GM21723 (cell line): ENCODE data around the gene PIK3C2A.
"Not testable (repeated sequence)": the region's sequence is repeated elsewhere in the genome, so short reads cannot be mapped to it uniquely, and the experiment has no call there.

ENCODE experiments used
- ATAC-seq: cut with Tn5 transposase; IDR thresholded peaks from one replicate; pipeline ENCODE4 v1.9.1; 2021; ENCODE audit warnings: mild to moderate bottlenecking, moderate library complexity; ENCODE audit not compliant: unreplicated experiment

PIK3C2A gene, protein sequence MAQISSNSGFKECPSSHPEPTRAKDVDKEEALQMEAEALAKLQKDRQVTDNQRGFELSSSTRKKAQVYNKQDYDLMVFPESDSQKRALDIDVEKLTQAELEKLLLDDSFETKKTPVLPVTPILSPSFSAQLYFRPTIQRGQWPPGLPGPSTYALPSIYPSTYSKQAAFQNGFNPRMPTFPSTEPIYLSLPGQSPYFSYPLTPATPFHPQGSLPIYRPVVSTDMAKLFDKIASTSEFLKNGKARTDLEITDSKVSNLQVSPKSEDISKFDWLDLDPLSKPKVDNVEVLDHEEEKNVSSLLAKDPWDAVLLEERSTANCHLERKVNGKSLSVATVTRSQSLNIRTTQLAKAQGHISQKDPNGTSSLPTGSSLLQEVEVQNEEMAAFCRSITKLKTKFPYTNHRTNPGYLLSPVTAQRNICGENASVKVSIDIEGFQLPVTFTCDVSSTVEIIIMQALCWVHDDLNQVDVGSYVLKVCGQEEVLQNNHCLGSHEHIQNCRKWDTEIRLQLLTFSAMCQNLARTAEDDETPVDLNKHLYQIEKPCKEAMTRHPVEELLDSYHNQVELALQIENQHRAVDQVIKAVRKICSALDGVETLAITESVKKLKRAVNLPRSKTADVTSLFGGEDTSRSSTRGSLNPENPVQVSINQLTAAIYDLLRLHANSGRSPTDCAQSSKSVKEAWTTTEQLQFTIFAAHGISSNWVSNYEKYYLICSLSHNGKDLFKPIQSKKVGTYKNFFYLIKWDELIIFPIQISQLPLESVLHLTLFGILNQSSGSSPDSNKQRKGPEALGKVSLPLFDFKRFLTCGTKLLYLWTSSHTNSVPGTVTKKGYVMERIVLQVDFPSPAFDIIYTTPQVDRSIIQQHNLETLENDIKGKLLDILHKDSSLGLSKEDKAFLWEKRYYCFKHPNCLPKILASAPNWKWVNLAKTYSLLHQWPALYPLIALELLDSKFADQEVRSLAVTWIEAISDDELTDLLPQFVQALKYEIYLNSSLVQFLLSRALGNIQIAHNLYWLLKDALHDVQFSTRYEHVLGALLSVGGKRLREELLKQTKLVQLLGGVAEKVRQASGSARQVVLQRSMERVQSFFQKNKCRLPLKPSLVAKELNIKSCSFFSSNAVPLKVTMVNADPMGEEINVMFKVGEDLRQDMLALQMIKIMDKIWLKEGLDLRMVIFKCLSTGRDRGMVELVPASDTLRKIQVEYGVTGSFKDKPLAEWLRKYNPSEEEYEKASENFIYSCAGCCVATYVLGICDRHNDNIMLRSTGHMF (N-terminal part only)

GRCh38 chr11:17207317-17208256, at the start of gene PIK3C2A:
PIK3C2A (minus strand) TSS chr11:17207986; CDS start chr11:17169741, 38,245 bp downstream.
- ATAC-seq: peak; percentile 98

DNA sequence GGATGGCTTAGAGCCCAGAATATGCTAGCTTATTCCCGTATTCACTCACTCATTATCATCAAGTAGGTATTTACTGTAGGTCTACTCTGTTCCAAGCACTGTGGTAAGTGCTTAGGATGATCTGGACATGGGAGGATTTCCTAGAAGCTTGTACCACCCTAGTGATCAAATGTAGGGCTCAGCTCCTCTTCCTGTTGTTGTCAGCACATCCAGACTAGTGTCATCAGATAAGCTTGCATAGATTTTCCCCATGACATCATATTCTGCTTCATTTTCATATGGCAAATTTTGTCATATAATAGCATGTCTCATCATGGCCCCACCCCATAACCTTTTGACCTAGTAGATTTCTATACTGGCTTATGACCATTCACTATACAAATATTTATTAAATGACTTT, 49.4 kb upstream of the PIK3C2A start:
- no peak for ATAC-seq

GRCh38 chr11:17256512-17256911, 48.7 kb upstream of the PIK3C2A start:
- no peak for ATAC-seq

- ATAC-seq: no peak
These were observed 44.9 kb upstream of the PIK3C2A start for GRCh38 chr11:17252704-17253103.

DNA sequence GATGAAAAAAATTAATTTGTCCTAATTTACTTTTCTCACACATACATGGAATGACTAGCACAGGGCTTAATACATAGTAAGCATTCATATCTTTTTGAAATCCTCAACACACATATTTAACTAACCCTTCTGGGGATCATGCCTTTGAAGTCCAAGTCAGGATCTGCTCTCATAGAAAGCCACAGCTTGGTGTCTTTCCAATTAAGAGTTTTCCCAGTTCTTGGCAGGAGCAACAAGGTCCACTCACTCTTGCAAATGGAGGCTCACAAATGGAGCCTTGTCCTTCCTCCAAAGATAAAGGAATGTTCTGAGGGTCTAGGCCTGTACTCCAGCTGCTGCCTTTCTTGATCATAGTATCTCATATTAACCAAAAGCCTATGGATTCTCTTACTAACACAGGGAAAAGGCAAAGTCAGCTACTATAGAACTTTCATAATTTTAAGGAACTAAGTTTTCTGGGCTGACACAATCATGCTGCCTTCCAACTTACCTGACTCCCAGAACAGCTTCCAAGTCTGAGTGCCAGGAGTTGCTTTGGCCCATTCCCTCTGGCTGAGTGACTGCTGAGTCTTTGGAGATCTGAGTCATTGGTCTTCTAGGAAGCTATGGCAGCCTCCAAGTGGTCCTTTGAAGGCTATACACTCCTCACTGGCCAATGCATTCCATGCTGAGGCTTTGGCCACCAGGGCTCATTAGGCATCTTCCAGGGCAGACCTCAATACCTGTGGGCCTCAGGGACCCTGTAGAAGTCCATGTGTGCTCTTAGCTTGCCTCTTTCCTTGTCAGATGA, 43.0 kb upstream of the PIK3C2A start:
- ATAC-seq: no peak

DNA sequence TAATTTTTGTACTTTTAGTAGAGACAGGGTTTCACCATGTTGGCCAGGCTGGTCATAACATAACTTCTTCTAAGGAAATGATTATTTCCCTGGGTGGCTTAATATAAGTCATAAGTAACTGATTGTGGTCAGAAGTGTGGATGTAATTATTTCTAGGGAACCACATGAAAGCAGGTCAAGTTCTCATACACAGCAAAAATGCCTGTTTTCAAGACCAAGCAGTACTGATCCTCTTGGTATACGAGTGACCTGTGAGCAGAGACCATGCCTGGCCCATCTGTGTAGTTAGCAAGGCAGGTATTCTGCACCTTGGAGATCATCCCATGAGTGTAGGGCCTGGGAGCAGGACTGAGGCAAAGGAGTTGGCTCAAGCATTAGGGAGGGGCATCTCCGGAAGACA, 36.3 kb upstream of the PIK3C2A start:
- peak; percentile 60 for ATAC-seq

- not testable (repeated sequence) for ATAC-seq
These were observed 35.2 kb upstream of the PIK3C2A start for GRCh38 chr11:17242954-17243353.

DNA sequence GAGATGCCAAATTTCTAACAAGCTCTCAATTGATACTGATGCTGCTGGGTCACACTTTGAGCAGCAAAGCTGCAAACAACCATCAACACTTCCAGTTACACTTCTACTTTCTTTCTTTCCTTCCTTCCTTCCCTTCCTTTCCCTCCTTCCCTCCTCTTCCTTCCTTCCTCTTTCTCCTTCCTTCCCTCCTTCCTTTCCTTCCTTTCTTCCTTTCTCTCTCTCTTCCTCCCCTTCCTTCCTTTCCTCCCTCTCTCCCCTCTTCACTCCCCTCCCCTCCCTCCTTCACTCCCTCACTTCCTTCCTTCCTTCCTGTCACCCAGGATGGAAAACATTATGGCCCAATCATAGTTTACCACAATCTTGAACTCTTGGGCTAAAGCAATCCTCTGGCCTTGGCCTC, 33.0 kb upstream of the PIK3C2A start:
- ATAC-seq: no peak

DNA sequence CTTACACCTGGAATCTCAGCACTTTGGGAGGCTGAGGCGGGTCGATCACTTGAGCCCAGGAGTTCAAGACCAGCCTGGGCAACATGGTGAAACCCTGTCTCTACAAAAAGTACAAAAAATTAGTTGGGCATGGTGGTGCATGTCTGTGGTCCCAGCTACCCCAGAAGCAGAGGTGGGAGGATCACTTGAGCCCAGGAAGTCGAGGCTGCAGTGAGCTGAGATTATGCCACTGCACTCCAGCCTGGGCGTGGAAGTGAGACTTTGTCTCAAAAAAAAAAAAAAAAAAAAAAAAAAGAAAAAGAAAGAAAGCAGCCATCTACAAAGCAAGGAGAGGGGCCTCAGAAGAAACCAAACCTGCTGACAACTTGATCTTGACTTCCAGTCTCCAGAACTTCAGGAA, 32.1 kb upstream of the PIK3C2A start:
- not testable (repeated sequence) for ATAC-seq

DNA sequence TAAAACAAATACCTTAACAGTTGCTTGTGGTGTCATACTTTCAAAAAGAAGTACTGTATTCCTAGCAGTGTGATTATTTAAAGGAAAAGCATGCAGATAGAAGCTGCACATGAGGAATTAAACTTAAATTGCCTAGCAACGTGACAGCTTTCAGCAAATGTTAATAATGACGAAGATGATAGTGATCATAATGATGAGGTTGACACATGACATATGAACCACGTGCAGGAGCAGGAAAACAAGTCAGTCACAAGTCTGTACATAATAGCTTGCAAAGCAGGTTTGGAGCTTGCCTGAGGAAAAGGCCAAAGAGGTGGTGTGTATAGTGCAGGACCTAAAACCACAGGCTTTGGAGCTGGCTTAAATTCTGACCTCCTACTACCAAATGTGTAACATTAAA, 30.6 kb upstream of the PIK3C2A start:
- no peak for ATAC-seq

DNA sequence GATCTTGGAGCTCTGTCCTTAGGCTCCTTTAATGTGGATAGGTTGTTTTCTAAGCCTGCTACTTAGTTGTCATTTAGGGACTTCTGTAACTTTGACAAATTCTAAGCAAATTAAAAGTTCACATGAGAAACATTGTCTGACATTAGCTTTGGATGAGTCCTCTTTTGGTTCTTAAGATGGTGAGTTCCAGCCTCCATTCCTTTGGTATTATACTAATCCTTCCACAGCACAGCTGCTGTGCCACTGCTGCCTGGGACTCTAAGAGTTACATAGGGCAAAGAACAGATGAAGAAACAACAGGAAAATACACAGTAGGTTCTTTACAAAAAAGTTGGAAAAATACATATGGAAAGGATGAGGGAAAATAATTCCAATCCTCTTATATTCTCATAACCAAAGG, 25.3 kb upstream of the PIK3C2A start:
- no peak for ATAC-seq

DNA sequence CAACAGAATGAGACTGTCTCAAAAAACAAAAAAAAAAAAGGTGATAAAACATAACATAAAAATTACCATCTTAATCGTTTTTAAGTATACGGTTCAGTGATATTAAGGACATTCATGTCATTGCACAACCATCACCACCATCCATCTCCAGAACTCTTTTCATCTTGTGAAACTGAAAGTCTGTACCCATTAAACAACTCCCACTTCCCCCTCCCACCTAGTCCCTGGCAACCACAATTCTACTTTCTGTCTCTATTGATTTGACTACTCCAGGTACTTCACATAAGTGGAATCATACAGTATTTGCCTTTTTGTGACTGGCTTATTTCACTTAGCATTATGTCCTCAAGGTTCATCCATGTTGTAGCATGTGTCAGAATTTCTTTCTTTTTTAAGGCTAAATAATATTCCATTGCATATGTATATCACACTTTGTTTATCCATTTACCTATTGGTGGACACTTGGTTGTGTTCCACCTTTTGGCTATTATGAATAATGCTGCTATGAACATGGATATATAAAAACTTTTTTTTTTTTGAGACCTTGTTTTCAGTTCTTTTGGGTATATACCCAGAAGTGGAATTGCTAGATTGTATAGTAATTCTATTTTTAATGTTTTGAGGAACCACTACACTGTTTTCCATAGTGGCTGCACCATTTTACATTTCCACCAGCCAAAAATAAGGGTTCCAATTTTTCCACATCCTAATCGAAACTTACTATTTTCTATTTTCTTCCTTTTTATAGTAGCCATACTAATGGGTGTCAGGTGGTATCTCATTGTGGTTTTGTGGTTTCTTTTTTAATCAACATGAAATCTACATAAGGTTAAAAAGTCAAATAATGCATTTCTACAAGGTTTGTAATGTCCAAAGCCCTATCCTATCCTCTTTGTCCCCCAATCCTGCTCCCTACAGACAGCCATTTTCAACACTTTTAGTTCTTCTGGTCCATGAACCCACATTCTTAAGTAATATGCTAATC, 23.4 kb upstream of the PIK3C2A start:
- ATAC-seq: peak; percentile 94

- ATAC-seq: no peak
These were observed 21.8 kb upstream of the PIK3C2A start for GRCh38 chr11:17229481-17230152.

- ATAC-seq: not testable (repeated sequence)
These were observed 20.6 kb upstream of the PIK3C2A start for GRCh38 chr11:17228186-17228925.

DNA sequence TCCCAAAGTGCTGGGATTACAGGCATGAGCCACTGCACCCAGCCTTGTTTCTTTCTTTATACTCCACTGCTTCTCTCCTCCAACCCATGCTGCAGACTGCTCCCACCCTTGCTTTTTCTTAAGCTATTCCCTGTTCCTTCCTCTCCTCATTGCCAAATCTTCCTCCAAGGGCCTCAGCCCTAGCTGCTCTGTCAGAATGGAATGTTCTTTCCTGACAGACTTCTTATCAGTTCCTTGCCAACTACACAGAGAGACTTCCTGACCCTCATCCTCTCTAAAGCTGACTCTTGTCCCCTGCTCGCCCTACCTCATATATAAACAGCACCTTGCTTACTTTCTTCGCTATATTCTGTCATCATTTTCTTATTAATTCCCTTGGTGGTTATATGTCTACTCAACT, 16.9 kb upstream of the PIK3C2A start:
- no peak for ATAC-seq

GRCh38 chr11:17221968-17222367, 14.2 kb upstream of the PIK3C2A start:
- ATAC-seq: no peak

GRCh38 chr11:17219016-17219415, 11.2 kb upstream of the PIK3C2A start:
- no peak for ATAC-seq
